Measurements from ENCODE around the gene ARHGEF38.

The ARHGEF38 gene

DNA sequence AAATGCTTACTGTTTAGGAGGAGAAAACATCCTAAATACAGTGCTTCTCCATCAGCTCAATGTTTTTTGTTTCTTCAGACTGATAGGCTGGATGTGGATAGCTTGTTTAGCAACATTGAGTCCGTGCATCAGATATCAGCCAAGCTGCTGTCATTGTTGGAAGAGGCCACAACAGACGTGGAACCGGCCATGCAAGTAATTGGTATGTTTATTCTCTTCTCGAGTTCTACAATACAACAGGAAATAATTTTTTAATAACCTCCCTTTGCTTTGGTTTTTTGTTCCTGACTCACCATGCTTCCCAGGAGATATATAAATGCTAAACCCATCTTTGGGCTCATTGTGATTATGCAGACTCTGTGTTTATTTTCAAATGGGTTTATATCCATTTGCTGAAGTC is 60.9 kb downstream of the ARHGEF38 start:
- no peak for DNase-seq (ENCODE audit: low read depth in 2 of 2)

DNA sequence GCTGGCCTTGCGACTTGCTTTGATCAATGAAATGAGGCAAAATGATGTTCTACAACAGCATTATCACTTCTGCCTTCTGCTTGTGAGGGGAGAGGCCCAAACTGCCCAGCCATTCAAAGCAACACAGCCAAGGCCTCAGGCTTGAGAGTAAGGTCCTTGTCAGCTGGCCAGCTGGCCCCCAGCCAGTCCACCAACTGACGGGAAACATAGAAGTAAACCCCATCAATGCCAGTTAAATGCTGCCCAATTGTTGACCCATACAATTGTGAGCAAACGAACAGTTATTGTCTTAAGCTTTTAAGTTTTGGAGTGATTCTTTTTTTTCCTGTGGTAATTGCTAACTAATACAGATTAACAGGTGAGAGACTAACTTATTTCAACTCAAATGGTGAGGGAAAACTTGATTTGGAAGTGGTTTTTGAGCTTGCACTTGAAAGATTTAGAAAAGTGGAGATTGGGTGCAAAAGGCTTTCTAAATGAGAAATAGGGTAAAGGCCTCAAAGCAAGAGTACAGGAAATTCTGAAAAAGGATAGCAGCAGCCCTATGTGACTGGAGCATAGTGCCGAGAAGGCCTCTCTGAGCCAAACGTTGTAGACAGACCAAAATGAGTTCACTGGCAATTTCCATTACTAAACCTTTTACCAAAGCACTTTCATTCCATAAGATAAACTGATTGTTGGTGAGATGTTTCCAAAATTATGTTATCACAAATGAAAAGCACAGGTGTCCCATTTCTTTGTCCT is 66.9 kb downstream of the ARHGEF38 start:
- DNase-seq (ENCODE audit: low read depth in 2 of 2), result no peak

DNA sequence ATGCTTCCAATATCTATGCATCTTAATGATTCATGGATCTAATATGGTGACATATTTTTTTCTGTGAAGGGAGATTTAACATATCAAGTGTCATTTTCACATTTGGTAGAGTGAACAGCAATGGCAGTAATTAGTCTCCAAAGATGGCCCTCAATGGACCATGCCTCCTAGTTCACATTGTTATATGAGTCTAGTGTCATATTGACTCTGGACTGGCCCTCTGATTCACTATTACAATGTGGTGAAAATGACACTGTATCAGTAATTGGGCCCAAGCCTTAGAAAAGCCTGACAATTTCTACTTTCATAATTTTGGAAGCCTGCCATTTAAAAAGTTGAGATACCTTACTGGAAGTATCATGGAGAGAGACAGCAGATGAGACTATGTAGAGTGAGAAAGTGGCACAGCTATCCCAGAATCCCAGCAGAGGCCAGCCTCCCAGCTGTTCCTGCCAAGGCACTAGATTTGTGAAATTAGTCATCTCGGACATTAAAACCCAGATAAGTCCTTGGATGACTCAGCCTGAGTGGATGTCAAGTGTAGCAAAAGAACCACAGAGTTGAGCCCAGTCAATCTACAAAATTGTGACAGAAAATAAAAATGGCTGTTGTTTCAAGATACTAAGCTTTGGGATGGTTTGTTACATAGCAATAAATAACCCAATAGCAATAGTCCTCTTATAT is 68.4 kb downstream of the ARHGEF38 start:
- DNase-seq (ENCODE audit: low read depth in 2 of 2), result no peak

DNA sequence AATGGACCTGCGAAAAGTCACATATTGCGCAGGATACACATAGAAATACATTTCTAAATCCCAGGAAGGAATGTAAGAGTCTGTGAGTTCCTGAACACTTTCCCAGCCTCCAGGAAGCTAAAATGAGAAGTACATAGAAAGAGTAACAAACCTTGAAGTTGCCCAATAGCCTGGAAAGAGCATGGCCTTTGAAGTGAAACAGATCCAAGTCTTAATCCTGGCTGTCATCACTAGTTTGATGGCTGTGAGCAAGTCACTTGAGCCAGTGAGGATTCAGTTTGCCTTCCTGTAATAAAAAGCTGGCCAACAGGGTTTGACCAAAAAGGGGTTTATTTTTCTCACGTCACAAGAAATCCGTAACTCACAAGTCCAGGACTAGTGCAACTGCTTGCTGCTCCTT is 69.8 kb downstream of the ARHGEF38 start:
- no peak for DNase-seq (ENCODE audit: low read depth in 2 of 2)

DNA sequence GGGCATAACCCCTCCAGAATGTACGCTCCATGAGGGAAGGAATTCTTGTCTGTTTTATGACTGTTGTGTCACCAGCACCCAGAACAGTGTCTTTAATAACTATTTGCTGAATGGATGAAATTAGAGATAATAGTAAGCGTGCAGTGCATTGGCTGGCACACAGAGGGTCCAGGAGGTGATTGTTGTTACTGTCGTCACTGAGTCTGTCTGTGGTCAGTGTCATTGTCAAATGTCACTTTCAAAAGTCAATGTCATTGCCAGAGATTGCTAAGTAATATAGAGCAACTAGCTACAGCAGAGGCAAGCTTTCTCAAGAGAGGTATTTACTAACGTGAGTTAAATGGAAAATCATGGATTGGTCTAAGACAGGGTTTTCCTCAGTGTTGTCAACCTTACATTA is 70.7 kb downstream of the ARHGEF38 start:
- no peak for DNase-seq (ENCODE audit: low read depth in 2 of 2)

DNA sequence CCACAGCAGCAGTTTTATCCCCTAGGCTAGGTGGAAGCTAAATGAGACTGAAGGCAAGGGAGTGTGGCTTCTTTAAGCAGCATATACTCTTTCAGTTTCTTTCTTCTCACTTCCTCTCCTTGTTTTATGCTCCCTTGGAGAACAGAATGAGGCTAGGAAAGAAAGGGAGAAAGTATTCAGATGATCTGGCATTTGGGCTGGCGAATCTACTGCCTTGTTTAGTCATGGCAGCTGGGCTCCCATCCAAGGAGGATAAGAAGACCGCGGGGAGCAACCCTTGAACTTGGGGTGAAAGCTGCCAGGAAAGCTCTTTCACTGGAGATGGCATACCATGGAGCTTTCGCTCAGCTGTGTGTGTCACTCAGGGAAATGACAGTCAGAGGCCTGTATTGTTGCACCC is 72.1 kb downstream of the ARHGEF38 start:
- no peak for DNase-seq (ENCODE audit: low read depth in 2 of 2)

DNA sequence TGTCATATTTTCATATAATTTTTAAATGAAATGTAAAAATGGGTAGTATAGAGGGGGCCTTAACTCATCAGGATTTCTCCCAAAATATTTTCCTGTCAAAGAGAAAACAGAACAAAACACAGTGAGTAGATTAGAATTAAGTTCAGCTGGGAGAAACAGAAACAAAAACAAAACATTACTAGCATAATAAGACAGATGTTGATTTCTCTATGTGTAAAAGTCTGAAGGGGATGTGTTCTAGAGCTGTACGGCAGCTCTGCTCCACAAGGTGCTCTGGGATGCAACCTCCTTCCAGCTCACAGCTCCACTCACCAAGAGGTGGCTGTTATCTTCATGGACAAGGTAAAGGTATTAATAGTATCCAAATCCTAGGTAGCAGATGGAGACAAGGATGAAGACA is 72.8 kb downstream of the ARHGEF38 start:
- DNase-seq (ENCODE audit: low read depth in 2 of 2), result no peak

DNA sequence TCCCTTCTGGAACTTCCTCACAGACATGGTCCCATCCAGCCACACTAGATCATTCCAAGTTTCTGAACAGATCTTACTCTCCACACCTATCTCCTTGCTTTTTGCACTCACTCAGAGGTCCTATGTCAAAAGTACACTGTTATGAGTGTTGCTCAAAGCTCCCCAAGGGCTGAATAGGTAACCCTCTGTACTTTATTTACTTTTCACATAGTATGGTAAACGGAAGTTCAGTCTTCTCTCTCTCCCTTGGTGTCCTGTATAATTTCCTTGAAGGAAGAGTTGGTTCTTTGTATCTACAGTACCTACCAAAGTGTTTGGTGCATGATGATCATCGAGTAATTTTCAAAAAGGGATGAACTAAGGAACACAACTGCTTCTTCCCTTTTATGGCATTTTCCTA is 74.4 kb downstream of the ARHGEF38 start:
- no peak for DNase-seq (ENCODE audit: low read depth in 2 of 2)

DNA sequence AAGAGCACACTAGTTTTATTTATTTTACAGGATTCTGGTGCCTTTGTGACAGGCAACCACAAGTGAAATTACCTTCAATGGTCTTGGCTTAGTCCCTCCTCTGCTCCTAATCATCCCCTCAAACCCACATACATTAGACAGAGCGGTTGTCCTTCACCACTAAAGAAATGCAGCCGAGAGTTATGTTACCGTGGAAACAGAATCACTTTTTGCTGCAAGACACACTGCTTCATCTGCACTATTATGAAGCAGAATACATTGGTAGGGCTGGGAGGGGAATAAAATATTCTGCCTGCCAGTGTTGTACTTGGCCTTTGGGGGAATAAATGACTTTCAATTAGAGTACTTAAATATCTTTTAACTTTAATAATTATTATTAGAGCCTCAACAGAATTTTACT is 75.2 kb downstream of the ARHGEF38 start:
- no peak for DNase-seq (ENCODE audit: low read depth in 2 of 2)

DNA sequence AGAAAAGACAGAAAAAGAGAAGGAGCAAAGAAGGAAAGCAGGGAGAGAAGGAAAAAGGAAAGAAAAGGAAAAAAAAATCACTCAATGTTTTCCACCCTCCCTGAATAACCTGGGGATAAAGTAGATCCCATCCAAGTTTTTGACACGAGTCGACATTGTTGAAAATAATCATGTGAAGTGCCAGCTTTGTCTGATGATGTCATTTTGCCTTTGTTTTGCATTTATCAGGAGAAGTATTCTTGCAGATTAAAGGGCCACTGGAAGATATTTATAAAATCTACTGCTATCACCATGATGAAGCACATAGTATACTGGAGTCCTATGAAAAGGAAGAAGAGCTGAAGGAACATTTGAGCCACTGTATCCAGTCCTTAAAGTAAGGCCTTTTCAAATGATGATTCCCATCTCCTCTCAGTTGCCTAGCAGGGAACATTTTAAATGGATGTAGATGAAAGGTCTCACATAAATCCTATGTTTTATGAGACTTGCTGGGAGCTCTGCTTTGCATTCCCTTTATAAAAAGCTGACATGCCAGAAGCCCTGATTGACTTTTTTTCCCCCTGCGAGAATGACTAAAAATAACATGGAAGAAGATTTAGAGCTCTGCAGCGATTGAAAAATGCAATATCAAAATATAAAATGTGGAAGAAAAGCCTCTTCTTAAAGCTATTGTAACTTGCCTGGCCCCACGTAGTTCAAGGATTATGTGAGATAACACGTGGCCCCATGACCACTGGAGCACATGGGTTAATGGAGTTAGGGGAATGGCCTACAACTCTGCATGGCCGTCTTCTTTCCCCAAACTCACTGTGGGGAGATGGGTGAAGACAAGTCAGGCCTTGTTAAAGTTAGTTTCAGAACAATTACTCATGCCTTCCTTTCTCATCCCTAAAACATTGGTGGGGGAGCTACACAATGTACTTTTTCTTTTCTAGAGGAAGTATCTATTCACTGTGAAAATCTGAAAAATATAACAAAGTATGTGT is 78.5 kb downstream of the ARHGEF38 start:
- DNase-seq (ENCODE audit: low read depth in 2 of 2), result no peak

DNA sequence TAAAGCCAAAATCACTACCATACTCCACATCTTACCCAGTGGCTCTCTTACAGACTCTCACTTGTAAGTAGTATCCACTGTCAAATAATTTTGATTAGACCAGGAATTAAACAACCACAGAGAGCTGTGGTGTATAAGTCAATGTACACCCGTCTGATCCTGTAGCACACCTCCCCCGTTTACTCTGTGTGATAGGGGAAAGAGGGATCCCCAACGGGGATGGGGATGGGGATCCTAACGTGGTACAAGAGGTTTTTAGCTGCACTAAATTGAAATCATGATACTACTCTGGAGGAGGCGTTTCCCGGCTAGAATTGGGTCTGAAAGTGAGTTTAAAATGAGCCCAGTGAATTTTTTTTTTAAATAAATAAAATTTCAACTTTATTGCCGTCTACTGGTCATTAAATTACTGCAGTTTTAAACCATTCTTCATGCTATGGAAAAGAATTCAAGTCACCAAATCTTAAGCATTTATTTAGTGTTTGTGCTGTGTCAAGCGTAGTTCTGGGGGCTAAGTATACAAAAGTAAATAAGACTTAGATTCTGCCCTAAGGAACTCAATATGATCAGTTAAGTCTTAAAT is 79.5 kb downstream of the ARHGEF38 start:
- no peak for DNase-seq (ENCODE audit: low read depth in 2 of 2)

DNA sequence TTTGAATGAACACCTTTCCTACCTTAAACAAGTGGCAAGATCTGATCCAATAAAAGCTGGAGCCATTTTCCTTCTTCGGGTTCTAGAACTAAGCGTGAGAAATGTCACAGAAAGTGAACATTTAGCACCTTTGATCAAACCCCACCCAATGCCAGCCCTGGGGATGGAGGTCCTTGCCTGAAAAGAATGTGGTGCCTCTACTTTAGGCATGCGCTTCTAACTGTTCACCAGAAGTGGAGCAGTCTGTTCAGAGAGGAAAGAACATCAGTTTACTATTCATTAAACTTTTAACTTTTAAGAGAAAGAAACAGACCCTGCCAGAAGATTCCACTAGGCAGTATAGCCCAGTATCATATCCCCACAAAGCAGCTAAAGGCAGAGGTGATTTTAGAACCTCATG is 80.2 kb downstream of the ARHGEF38 start:
- DNase-seq (ENCODE audit: low read depth in 2 of 2), result no peak

DNA sequence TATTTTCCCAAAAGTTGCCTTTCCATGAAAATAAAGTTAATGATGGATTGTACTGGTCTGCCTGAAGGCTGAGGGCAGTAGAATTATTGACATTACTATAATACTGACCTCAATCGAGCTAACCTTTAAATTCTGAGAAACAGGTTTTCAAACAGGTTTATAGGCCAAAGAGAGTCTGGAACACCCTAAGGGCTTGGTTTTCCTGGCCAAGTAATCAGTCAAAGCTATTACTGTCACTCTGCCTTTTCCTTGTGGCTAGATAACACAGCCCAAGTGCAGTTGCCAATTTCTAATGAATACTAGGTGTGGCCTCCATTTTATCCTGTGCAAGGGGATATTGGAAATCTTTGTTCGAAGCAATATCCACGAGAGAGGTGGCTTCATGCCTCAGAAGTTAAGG is 80.8 kb downstream of the ARHGEF38 start:
- DNase-seq (ENCODE audit: low read depth in 2 of 2), result no peak

DNA sequence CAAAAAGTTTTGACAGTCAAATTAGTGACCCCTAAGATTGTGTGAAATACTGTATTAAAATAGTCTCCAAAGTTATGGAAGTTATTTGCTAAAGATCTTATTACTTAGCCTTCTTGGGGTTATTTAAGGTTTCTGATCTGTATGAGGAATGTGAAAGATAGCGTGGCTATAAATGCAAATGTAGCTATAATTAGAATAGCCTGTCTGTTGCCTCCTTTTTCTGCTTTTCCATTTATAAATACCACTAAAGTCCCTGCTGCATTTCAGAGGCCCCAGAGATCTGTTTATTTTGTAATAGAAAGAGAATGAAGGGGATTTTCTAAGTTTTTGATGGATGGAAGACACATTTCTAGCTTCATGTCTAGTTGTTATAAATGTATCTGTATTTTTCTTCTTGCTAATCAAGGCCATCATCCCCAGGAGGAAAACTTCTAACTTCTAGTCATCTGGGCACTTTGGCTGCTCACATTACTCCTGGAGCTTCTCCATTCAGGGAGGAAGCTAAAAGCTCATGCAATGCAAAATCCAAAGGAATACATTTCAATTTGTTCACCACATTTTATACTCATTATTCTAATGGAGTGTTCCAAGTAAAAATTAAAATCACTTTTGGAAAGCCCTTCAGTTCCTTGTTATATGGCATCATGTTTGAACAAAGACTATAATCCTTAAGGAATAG is 82.1 kb downstream of the ARHGEF38 start:
- no peak for DNase-seq (ENCODE audit: low read depth in 2 of 2)

DNA sequence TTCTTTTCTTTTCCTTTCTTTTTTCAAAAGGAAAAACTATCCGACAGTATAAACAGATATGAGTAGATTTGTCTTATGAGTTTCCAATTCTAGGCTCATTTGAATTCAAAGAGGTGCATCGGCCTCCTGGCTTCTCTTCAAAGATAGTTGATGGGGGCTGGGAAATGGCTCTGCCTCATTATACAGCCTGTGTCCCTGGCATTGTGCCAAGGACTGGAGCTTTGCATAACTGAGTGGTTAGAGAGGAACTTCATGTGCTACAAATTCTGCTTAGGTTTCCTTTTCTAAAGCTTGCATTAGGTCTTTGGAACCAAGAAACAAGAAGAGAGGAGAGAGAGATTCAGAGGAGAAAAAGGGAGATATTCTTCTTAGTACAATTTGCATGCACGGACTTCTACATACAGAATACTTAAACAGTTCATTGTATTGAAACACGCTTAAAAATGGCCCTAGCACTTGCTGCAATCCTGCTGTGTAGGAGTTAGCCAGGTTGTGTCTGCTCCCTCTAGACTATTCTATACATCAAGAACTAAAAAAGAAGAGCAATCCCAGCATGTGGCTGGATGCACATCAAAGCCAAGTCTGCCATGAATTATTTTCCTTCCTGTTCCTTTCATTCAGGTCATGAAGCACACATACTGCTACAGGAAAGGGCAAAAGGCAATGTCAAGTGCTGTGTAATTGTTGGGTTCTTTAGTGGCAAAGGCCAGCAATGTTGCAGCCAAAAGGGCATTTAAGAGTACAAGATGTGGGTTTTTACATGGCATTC is 85.2 kb downstream of the ARHGEF38 start:
- no peak for DNase-seq (ENCODE audit: low read depth in 2 of 2)

DNA sequence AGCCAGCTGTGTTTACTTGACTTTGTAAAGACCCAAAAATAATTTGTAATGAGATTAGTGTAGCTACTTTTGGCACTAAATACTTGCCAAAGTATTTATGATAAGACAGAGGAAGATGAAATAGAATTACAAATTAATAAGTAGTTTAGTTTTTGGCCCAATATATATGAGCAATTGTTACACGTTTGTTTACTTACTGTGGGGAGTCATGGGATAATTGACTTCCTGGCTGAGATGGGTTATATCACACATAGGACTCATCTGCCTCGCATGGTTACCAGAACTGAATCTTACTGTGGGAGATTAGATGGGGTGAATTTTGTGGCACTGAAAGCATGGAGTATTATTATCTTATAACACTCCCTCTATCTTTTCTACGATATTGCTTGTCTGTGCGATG is 89.4 kb downstream of the ARHGEF38 start:
- DNase-seq (ENCODE audit: low read depth in 2 of 2), result no peak

DNA sequence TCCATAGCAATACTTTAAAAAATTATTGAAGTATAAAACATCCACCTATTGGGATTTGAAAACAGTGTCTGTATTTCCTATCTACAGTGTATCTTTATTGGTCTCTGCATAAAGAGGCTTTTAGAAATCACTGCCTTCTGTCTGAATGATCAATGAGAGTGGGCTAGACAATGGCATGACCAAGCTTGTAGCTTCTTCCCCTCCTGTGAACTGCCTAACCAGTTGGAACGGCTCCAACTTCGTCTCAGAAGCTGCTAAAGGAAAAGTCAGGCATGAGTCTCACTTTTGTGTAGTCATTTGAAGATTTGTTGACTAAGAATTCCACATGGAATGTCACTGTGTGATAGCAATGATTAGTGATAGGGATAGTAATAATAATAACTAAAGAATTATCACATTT is 91.8 kb downstream of the ARHGEF38 start:
- no peak for DNase-seq (ENCODE audit: low read depth in 2 of 2)

DNA sequence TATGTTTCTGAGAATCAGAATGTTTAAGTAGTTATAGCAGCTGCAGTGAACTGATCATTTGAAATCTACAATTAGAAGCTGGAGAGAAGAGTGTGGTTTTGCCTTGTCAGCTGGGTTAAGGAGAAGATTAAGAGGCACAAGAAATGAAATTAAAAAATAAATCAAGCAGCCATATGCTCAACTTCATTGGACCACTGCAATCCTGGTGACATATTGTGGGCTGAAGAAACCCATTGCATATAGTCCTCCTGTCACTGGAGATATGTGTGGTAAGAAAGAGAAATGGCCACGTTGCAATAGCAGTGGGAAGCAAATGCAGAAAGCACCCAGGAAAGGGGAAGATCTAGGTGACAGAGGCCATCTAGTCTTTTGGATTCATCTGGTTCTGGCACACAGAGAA is 93.0 kb downstream of the ARHGEF38 start:
- DNase-seq (ENCODE audit: low read depth in 2 of 2), result no peak

DNA sequence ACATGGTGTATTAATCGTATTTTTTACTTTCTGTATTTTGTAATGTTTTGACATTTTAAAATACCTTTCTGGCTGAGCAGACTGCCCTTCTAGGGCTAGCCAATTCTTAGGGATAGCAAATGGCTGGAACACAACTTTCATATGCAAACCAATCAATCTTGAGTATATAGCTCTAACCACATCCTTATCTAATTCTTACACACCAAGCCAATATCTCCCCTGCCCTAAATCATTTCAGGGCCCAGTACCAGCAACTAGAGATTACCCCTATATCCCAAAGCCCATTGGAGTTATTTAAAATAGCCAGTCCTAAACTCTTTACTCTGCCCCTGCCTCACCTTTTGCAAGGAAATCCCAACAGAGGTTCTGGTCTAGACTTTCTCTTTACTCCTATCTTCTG is 97.8 kb downstream of the ARHGEF38 start:
- DNase-seq (ENCODE audit: low read depth in 2 of 2), result no peak

DNA sequence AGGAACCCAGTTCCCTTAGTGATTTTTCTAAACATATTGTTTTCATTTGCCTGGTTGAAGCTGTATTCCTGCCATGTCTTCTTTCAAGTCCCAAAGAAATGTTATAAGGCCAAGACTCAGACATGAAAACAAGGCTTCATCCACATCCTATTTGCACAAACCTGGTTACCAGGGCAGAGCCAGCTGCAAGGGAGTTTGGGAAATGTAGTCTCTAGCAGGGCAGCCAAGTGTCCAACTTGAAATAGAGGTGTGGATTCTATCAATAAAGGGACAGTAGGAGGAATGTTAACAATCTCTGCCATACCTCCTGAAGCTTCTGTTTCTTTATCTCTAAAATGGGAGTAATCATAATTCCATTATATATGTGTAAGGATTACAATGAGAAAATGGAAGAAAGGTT is 99.5 kb downstream of the ARHGEF38 start:
- no peak for DNase-seq (ENCODE audit: low read depth in 2 of 2)
